CD4-positive, alpha-beta T cell (primary cell): ENCODE results near the gene PPP1R3G. TPM values are rescaled to one million over a fixed set of nuclear protein-coding genes. Genes with fewer than 3 reads are reported as not detected.

Source experiments
- ATAC-seq: fragments of 200-7000 bp; cut with Tn5 transposase; one replicate; pipeline ENCODE4 v1.10.0; 2022; ENCODE audit warnings: mild to moderate bottlenecking; ENCODE audit not compliant: poor library complexity
- CTCF ChIA-PET: fragments of 350-600 bp; sonication (Branson Sonifier 250); formaldehyde crosslinking; loops from one replicate; lab custom pipeline; 2021; ENCODE audit warnings: antibody characterized with exemption, inconsistent platforms; lab: Charles Lee
- POLR2A ChIA-PET: fragments of 350-600 bp; sonication (Branson Sonifier 250); formaldehyde crosslinking; loops from one replicate; lab custom pipeline; 2021; ENCODE audit warnings: antibody characterized with exemption, inconsistent platforms; lab: Charles Lee
- DNase-seq, 14 experiments: peaks; one replicate each; pipeline ENCODE4 v3.0.0-alpha.2; 2013 to 2020; ENCODE audit warnings: mixed read lengths in 2 of 14
- H3K27ac ChIP-seq, 2 donors: one replicate each; pipeline versions ENCODE4 v1.5.1 to v1.7.0; 2013; ENCODE audit warnings: low read length in 2 of 2, low read depth in 1 of 2, mild to moderate bottlenecking in 1 of 2
- H3K27me3 ChIP-seq, 2 experiments: 1 replicate in 1 of 2; 2 replicates in 1 of 2; pipeline versions ENCODE4 v1.6.1 to v1.7.0; 2013; ENCODE audit warnings: low read length in 2 of 2, control low read depth in 1 of 2, mild to moderate bottlenecking in 1 of 2, moderate library complexity in 1 of 2; ENCODE audit not compliant: insufficient read depth in 2 of 2, control insufficient read depth in 1 of 2
- H3K36me3 ChIP-seq: one replicate; pipeline ENCODE4 v1.6.1; 2013; ENCODE audit warnings: low read length, control low read depth; ENCODE audit not compliant: insufficient read depth
- H3K4me1 ChIP-seq: one replicate; pipeline ENCODE4 v1.6.1; 2013; ENCODE audit warnings: low read length, control low read depth; ENCODE audit not compliant: insufficient read depth
- H3K4me3 ChIP-seq: one replicate; pipeline ENCODE4 v1.5.1; 2013; ENCODE audit warnings: mild to moderate bottlenecking, low read length, moderate library complexity
- H3K9me3 ChIP-seq, 2 experiments: 1 replicate in 1 of 2; 2 replicates in 1 of 2; pipeline versions ENCODE4 v1.6.1 to v1.7.0; 2013; ENCODE audit warnings: low read length in 2 of 2, mild to moderate bottlenecking in 2 of 2, control low read depth in 1 of 2, moderate library complexity in 1 of 2; ENCODE audit not compliant: control insufficient read depth in 1 of 2, insufficient read depth in 1 of 2
- H3K27ac Mint-ChIP-seq: one replicate; pipeline ENCODE4 v1.8.0; 2020; ENCODE audit warnings: mixed read lengths
- H3K27me3 Mint-ChIP-seq: one replicate; pipeline ENCODE4 v1.8.0; 2021; ENCODE audit warnings: mixed read lengths
- H3K36me3 Mint-ChIP-seq: one replicate; pipeline ENCODE4 v1.8.0; 2021; ENCODE audit warnings: low read depth, mixed read lengths
- H3K4me1 Mint-ChIP-seq: one replicate; pipeline ENCODE4 v1.8.0; 2021; ENCODE audit warnings: low read depth, mixed read lengths
- H3K4me3 Mint-ChIP-seq: one replicate; pipeline ENCODE4 v1.8.0; 2020; ENCODE audit warnings: mild to moderate bottlenecking, mixed read lengths
- H3K9me3 Mint-ChIP-seq: one replicate; pipeline ENCODE4 v1.8.0; 2020; ENCODE audit warnings: mixed read lengths
- intact Hi-C, 2 experiments: fragments of 100-400 bp; cut with DNase I in 1 of 2; cut with micrococcal nuclease in 1 of 2; formaldehyde crosslinking; loops; one replicate each; pipeline versions ENCODE4 v1.15.1 to v1.9.0; 2023 to 2025; cut with DNase I, micrococcal nuclease
- total RNA-seq, 174 experiments: library from RNA in 2 of 174; stranded (reverse) in 2 of 174; gene quantifications; one replicate each; pipeline ENCODE4 v1.2.3 and lab custom pipeline; 2021 to 2026
- TF ChIP-seq, protein P1 (sequence below): fragments of 200-600 bp; IDR thresholded peaks from one replicate; pipeline ENCODE4 v1.8.0; 2022; ENCODE audit warnings: antibody characterized with exemption, mild to moderate bottlenecking

The PPP1R3G gene
- total RNA-seq, 2 experiments from 2014 or later: not detected

DNA sequence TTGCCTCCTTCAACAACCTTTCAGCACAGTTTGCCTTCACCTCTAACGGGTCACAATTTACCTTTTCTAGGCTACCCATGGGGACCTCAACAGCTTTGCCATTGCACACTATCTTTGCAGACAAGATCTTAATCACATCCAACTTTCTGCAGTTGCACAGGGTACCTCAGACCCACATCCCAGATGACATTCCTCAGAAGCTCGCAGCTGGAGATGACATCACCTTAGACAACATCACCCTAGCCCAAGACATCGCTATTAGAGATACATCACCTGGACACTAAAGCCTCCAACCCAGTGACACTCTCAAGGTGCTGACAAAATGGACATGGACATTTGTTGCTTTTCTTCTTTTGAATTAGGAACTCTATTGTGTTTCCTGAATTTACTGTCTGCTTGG, 42.7 kb upstream of the PPP1R3G start:
- no peak overlapping the region for H3K4me3 ChIP-seq
- intact Hi-C loops: no loop called here
- H3K9me3 ChIP-seq: peaks cover 0 to 5% of the 10 kb centered on the region in 2 experiments
- no peaks in the 10 kb centered on the region for H3K36me3 ChIP-seq
- H3K4me1 ChIP-seq: no peaks in the 10 kb centered on the region
- no peak for DNase-seq
- no peak for ATAC-seq
- H3K36me3 Mint-ChIP-seq: peaks cover 36% of the 10 kb centered on the region
- no peaks in the 10 kb centered on the region for H3K27me3 Mint-ChIP-seq
- TF ChIP-seq, protein P1, sequence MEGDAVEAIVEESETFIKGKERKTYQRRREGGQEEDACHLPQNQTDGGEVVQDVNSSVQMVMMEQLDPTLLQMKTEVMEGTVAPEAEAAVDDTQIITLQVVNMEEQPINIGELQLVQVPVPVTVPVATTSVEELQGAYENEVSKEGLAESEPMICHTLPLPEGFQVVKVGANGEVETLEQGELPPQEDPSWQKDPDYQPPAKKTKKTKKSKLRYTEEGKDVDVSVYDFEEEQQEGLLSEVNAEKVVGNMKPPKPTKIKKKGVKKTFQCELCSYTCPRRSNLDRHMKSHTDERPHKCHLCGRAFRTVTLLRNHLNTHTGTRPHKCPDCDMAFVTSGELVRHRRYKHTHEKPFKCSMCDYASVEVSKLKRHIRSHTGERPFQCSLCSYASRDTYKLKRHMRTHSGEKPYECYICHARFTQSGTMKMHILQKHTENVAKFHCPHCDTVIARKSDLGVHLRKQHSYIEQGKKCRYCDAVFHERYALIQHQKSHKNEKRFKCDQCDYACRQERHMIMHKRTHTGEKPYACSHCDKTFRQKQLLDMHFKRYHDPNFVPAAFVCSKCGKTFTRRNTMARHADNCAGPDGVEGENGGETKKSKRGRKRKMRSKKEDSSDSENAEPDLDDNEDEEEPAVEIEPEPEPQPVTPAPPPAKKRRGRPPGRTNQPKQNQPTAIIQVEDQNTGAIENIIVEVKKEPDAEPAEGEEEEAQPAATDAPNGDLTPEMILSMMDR: no peak
- H3K9me3 Mint-ChIP-seq: no peaks in the 10 kb centered on the region
- no peak overlapping the region for H3K27ac ChIP-seq
- ChIA-PET CTCF (interaction anchor here (1.0 kb wide), 1 partner anchor 10 kb away, joined by 3 read pairs; no protein-coding TSS in a partner anchor), POLR2A (no interaction called here)
- H3K27ac Mint-ChIP-seq: no peak overlapping the region
- no peaks in the 10 kb centered on the region for H3K4me1 Mint-ChIP-seq
- no peak overlapping the region for H3K4me3 Mint-ChIP-seq
- H3K27me3 ChIP-seq: no peaks in the 10 kb centered on the region

DNA sequence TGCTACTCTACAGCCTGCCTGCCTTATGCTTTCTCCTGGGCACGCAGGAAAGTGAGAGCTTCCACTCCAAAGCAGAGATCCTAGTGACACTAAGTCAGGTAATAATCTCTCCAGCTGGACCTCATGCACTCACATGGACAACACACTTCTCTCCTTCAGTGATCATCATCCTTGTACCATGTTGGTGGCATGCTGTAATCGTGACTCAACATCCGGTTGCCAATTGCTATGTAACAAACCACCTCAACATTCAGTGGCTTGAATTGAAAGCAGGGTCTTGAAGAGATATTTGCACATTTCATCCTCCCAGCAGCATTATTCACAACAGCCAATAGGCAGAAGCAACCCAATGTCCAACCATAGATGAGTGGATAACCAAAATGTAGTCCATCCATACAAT, 40.3 kb upstream of the PPP1R3G start:
- intact Hi-C loops: no loop called here
- Mint-ChIP-seq H3K4me1 (no peaks in the 10 kb centered on the region), H3K4me3 (no peak overlapping the region), H3K9me3 (peaks cover 7% of the 10 kb centered on the region), H3K27ac (no peak overlapping the region), H3K27me3 (no peaks in the 10 kb centered on the region), H3K36me3 (peaks cover 47% of the 10 kb centered on the region)
- no peaks in the 10 kb centered on the region for H3K36me3 ChIP-seq
- H3K27ac ChIP-seq: no peak overlapping the region
- H3K27me3 ChIP-seq: no peaks in the 10 kb centered on the region
- H3K4me1 ChIP-seq: no peaks in the 10 kb centered on the region
- ChIA-PET CTCF (no interaction called here), POLR2A (no interaction called here)
- H3K4me3 ChIP-seq: no peak overlapping the region
- ATAC-seq: no peak
- no peak for DNase-seq
- peaks cover 2 to 9% of the 10 kb centered on the region in 2 experiments for H3K9me3 ChIP-seq
- TF ChIP-seq, protein P1: no peak

DNA sequence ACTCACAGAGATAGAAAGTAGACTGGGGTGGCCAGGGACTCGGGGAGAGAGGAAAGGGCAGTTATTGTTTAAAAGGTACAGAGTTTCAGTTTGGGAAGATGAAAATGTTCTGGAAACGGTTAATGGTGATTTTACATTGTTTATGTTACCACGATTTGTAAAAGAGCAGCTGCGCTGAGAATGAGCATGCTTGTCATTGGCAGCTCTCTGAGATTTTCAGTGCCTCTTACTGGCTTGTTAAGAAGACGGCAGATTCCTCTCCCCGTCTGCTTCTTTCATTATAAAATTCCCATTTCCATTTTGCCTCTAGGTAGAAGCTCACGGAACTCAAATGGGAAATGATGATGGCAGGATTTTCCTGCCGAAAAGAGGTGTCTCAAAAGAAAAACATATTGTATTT, 39.7 kb upstream of the PPP1R3G start:
- Mint-ChIP-seq H3K36me3 (peaks cover 47% of the 10 kb centered on the region), H3K9me3 (peaks cover 7% of the 10 kb centered on the region), H3K4me3 (no peak overlapping the region), H3K27ac (no peak overlapping the region), H3K4me1 (no peaks in the 10 kb centered on the region), H3K27me3 (no peaks in the 10 kb centered on the region)
- POLR2A ChIA-PET: no interaction called here
- peaks cover 7 to 14% of the 10 kb centered on the region in 2 experiments for H3K9me3 ChIP-seq
- intact Hi-C loops: no loop called here
- CTCF ChIA-PET: no interaction called here
- ATAC-seq: no peak
- TF ChIP-seq, protein P1: no peak
- no peak overlapping the region for H3K4me3 ChIP-seq
- no peak for DNase-seq
- no peaks in the 10 kb centered on the region for H3K27me3 ChIP-seq
- H3K4me1 ChIP-seq: no peaks in the 10 kb centered on the region
- no peaks in the 10 kb centered on the region for H3K36me3 ChIP-seq
- no peak overlapping the region for H3K27ac ChIP-seq
